ENCODE results near the gene C20orf96.
"Not testable (repeated sequence)": the region's sequence is repeated elsewhere in the genome, so short reads cannot be mapped to it uniquely, and the experiment has no call there.

C20orf96 gene, protein sequence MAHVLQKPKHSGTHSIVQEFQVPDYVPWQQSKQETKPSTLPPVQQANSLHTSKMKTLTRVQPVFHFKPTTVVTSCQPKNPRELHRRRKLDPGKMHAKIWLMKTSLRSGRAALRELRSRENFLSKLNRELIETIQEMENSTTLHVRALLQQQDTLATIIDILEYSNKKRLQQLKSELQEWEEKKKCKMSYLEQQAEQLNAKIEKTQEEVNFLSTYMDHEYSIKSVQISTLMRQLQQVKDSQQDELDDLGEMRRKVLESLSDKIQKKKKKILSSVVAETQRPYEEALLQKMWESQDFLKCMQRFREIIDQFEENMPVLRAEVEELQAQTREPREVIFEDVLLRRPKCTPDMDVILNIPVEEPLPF

DNA sequence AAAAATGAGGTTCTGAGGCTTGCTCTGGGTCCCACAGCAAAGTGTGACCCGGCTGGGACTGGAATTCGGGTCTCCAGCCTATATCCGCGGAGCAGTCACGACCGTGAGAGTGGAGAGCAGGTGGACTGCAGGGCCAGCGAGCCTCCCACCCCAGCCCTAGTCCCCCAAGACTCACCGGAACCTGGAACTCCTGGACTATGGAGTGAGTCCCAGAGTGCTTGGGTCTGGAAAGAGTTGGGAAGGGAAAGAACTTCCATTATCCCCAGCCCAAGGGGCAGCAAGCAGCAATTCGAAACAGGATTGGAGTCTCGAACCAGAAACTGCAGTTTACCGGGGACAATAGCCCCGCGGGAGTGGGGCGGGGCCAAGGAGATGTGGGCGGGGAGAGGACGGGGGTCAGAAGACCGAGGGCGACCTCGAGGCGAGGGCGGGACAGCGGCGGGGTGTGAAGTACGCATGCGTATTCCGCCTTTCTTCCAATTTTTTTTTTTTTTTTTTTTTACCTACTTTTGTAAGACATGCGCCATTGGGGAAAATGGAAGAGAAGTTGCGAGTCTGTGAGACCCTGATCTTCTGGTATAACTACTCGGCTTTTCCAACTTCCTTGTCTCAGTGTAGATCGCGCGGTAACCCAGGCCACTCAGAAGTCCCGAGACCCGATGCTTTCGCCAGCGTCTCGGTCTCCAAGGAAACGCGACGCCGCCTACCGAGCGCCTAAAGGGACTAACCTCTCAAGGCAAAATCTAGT lies at the start of gene C20orf96:
Gene C20orf96 (minus strand): TSS at position 667 of the 748 bp plus-strand sequence. CDS start 140 bp downstream, at position 527.
- DNase-seq (ENCODE audit: low read depth in 2 of 2), result peak; percentile 72 to 80

DNA sequence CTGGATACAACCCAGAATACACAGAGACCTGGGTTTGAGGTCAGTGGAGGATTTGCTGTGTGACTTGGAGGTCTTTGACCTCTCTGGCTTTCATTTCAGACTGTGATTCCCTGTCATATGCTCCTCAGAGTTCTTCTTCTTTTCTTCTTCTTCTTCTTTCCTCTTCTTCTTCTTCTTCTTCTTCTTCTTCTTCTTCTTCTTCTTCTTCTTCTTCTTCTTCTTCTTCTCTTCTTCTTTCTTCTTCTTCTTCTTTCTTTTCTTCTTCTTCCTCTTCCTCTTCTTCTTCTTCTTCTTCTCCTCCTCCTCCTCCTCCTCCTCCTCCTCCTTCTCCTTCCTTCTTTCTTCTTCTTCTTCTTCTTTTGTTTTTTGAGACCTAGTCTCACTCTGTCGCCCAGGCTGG lies 45.5 kb upstream of the C20orf96 start:
- not testable (repeated sequence) for DNase-seq (ENCODE audit: low read depth in 2 of 2)

DNA sequence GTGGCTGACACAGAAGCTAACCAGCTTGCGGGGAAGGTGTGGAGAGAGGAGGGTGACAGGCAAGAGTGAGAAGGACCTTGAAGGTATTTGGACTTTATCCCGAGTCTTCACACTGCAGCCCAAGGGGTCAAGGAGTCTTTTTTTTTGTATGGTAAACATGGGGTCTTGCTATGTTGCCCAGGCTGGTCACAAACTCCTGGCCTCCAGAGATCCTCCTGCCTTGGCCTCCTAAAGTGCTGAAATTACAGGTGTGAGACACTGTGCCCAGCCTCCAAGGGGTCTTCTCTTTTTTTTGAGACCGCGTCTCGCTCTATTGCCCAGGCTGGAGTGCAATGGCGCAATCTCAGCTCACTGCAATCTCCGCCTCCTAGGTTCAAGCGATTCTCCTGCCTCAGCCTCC lies 44.0 kb upstream of the C20orf96 start:
- no peak for DNase-seq (ENCODE audit: low read depth in 2 of 2)

DNA sequence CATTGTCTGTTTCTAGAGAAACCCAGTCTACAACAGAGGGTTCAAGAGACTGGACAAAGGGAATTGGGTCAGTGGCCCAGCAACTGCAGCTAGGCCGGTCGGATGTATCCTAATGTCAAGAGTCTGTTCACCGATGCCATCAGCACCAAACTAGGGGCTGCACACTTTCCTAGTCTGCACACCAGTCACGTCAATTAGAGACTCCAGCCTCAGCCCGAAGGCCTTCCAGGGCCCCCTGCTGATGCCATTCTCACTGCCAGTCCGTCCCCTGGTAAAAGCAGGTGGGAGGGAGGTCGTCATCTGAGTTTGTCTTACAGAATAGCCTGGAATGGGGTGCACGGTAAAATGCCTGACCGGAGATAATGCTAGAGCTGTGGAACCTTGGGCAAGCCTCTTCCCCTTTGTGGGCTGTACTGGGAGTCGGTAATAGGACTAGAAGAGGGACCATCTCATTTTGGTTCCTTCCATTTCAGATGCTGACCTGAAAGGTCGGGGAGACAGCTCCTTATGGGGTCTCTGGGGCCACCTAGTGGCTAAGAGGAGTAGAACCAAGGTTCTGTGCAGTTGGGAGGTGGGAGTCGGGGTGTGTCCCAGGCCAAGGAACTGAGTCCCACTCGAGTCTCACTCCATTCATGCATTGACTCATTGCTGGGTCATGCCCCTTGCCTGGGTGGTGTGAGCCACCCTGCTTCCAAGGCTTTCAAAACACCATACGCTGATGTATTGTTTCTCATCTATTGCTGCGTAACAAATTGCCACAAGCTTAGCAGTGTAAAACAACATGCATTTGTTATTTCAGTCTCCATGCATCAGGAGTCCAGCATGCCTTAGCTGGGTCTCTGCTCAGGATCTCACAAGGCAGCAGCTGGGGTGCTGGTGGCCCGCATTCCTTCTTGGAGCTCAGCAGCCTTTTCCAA lies 39.9 kb upstream of the C20orf96 start:
- DNase-seq (ENCODE audit: low read depth in 2 of 2), result peak; percentile 40 to 46

DNA sequence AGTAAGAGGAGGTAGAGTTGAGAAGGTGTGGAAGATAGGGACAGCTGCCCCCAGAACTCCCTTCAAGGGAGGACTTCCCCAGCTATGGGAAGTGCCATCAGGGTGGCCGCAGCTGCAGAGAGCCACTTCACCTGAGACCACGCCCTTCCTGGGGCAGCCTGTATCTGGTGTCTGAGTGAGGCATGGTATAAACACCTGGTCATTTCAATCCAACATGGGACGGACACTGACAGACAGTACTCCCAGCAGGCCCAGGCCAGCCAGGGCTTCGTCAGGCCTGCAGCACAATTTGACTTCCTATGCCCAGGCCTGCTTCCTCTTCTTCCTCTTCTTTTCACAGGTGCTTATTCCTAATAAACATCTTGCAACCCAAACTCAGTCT lies 39.3 kb upstream of the C20orf96 start:
- DNase-seq (ENCODE audit: low read depth in 2 of 2), result no peak

DNA sequence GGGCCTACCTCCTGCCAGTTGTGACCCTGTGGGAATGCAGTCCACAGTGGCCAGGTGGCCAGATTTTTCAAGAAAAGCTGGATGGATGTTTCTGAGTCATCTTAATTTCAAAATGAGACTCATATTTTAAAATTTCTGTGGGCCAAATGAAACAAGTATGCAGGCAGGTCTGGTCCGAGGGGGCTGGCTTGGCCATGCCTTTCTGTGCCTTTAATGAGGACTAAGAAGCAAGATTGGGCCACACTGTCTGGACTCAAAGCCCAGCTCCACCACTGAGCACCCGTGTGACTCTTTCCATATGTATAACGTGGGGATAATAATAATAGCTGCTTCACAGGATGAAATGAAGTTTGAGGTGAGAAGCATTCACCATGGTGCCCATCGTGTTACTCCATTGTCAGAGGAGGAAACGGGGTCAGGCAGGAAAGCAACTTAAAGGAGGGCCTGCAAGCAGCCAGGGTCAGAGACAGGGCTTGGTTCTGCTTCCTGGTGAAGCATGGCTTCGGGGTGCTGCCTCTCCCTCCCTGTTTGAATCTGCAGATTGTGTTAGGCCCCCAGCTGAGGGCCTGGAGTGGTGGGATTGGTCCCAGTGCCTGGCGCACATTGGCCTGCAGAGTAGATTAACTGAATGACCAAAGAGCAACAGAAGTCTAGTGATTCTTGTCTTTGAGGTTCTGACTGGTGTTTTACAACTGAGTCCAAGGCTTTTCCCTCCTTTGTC lies 38.6 kb upstream of the C20orf96 start:
- no peak for DNase-seq (ENCODE audit: low read depth in 2 of 2)

DNA sequence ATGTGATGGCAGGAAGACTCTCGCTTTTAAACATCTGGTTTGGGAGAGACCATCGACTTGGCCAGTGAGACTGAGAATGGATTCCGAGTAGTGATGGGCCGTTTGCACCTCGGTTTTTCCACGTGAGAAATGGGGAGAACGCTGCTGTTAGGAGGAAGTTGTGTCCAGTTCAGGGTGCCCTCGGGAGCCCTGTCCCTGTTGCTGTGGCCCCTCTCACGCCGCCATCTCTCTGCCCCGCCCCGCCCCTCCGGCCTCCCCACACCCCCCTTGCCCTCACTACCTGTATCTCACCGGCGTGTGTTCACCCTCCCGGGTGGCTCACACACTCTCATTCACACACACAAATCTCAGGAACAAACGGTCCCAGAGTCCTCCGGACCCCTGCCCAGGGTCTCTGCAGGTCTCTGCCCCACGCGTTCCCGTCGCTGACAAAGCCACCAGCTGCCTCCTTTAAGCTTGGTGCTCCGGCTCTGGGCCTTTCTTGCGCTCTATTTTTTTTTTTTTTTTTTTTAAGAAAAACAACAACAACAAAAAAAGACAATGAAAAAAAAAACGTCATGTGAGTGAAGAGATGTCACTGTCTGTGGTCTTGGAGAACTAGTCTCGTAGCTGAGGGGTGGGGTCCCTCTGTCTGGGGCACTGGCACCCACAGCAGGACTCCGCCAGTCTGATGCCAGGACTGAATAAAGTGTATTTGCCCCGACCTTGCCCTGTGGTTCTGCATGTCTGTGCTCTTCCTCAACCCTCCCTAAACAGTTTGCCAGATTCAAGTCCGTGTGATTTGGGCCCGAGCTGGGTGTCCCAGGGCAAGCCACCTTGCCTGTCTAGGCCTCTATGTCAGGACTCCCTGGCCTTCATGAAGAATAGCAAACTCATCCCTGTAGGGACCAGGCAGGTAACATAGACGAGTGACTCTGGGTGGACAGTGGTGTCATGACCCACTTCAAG lies 37.8 kb upstream of the C20orf96 start:
- no peak for DNase-seq (ENCODE audit: low read depth in 2 of 2)

DNA sequence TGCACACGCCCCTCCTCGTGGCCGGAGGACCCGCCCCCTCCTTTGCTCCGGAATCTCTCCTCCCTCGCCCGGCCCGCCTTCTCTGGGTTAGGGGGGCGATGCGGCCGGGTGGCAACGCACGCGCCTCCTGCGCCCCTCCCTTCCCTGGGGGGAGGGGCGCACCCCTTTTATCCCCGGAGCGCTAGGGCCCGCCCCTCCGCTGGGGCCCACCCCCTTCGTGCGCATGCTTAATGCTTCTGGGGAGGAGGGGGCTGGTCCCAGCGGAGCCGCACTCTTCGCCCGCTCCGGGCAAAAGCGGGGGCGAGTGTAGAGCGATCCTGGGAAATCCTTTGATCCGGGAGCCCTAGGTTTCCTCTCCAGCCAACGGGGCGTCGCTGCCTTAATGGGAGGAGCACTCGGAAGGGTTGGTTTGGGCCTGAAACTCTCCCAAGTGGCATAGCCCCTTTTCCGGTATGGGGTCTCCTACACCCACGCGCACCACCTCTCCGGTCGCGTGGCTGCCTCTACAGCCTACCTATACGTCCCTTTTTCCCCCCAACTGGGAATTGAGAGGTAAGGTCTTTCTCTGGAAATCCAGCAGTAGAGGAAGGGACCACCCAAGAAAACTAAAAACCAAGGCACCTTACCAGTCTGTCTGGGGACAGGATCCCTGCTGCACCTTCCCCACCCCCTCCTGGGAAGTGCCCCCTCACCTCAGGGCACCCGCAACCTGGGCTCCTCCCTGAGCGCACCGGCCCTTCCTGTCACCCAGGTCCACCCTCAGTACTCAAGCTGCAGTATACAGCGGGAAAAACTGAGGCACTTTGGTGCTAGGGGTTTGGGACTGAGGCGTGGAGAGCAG lies 36.9 kb upstream of the C20orf96 start:
- peak; percentile 45 to 71 for DNase-seq (ENCODE audit: low read depth in 2 of 2)

DNA sequence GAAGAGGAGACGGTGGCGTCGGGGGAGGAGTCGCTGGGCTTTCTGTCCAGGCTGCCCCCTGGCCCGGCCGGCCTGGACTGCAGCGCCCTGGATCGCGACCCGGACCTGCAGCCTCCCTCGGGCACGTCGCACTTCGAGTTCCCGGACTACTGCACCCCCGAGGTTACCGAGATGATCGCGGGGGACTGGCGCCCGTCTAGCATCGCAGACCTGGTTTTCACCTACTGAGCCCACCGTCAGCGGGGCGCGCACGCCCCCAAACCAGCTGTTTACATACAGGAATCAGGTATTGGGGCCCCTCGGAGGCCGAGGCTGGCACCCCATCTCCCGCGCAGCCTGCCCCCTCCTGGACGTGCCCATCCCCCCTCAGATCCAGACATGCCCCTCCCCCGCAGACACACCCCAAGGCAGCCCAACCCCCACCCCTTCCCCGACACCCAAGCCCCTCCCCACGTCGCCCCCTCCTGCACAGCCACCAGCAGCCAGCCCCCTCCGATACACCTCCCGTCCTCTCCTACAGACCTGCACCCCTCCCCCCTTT lies 36.2 kb upstream of the C20orf96 start:
- no peak for DNase-seq (ENCODE audit: low read depth in 2 of 2)

DNA sequence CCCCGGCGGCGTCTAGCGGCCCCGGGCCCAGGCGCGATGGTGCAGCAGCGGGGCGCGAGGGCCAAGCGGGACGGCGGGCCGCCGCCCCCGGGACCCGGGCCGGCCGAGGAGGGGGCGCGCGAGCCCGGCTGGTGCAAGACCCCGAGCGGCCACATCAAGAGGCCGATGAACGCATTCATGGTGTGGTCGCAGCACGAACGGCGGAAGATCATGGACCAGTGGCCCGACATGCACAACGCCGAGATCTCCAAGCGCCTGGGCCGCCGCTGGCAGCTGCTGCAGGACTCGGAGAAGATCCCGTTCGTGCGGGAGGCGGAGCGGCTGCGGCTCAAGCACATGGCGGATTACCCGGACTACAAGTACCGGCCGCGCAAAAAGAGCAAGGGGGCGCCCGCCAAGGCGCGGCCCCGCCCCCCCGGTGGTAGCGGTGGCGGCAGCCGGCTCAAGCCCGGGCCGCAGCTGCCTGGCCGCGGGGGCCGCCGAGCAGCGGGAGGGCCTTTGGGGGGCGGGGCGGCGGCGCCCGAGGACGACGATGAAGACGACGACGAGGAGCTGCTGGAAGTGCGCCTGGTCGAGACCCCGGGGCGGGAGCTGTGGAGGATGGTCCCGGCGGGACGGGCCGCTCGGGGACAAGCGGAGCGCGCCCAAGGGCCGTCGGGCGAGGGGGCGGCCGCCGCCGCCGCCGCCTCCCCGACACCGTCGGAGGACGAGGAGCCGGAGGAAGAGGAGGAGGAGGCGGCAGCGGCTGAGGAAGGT lies 35.5 kb upstream of the C20orf96 start:
- DNase-seq (ENCODE audit: low read depth in 2 of 2), result peak in 1 of 2 donors; percentile 28

DNA sequence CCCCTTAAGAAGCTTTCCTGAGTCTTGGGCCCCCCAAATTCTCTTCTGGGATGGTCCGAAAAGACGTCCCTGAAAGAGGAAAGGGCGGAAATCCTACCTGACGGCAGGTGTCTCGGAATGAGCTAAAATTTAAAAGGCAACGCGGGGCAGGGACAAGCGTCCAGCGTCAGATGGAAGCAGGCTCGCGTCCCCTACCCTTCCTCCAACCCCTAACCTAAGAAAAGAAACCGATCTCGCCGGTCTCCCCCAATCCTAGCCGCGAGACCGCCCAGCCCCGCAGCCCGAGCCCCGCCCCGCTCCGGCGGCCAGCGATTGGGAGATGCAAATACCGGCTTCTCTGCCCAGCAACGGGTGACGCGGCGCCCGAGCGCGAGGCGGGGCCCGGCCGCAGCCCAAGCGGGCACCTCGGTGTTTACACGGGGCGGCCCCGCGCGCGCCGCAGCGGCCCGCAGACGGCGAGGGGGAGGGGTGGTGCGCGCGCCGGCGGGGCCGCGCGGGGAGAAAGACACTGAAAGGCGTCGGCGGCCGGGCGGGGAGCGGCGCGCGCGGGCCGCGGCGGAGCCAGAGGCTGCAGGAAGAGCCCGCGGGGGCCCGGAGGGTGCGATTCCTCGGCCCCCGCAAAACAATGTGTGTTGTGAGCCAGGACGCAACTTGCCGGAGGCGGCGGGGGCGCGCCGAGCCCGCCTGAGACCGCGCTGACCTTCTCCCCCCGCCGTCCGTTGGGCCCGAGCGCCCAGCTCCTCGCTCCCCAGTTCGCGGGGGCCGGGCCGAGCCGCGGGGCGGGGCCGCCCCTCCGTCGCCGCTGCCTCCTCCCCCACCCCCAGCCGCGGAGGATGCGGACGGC lies 34.7 kb upstream of the C20orf96 start, which contains the start of gene SOX12:
Gene SOX12 (plus strand): TSS at position 508 of the 844 bp plus-strand sequence. CDS start 373 bp downstream, outside the sequence.
- DNase-seq (ENCODE audit: low read depth in 2 of 2), result peak; percentile 93 to 97

DNA sequence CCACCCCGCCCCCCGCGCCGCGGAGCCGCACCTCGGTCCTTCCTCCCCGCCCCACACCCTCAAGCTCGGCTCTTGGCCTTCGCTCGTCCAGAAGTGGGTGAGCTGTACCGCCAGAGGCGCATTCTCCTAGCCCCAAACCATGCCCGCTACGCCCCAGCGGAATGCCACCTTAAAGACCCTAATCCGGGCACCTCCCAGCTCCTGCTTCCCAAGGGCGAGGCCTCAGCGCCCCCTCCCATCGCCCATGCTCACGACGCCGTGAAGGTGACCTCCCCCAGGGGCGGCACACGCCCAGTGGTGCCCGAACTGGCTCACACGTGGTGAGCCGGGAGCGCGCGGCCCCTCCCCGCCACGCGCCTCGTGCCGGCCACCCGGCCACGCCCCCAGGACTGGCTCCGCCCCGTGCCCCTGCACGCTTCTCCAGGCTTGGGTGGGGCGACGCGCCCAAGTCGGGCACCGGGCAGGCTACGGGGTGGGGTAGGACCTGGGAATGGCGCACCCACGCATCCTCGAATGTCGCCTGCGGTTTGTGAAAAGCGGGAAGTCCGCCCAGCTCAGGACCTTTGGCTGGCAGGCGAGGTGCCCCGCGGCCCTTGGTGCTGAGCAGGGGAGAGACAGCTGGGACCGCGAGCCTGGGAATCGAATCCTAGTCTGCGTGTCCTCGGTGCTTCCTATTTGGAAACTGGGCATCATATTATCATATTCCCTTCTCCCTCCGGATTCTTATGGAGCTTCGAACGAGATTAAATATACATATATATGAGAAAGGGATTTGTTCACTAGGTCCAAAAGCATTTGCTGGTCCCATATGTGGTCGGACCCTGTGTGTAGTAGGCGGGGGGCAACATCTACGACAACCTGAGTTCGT lies 33.9 kb upstream of the C20orf96 start:
- DNase-seq (ENCODE audit: low read depth in 2 of 2), result peak; percentile 75 to 90

DNA sequence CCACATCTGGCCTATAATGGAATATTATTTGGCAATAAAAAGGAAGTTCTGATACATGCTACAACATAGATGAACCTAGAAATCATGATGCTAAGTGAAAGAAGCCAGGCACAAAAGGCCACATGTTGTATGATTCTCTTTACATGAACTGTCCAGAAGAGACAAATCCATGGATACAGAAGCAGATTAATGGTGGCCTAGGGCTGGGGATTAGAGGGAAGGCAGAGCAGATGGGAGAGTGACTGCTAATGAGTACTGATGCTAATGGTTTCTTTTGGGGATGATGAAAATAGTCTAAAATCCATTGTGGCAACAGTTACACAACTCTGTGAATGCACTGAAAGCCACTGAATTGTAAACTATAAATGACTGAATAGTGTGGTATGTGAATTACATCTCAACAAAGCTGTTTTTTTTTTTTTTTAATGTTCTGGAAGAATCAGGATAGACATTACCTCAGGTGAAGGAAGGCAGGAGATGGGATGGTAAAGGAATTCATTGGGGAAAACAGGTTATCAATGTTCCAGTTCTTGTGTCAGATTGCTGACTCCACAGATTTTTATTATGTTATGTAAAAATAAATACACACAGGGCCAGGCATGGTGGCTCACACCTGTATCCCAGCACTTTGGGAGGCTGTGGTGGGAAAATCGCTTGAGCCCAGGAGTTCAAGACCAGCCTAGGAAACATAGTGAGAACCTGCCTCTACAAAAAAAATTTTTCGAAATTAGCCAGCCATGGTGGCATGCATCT lies 25.9 kb upstream of the C20orf96 start:
- no peak for DNase-seq (ENCODE audit: low read depth in 2 of 2)

DNA sequence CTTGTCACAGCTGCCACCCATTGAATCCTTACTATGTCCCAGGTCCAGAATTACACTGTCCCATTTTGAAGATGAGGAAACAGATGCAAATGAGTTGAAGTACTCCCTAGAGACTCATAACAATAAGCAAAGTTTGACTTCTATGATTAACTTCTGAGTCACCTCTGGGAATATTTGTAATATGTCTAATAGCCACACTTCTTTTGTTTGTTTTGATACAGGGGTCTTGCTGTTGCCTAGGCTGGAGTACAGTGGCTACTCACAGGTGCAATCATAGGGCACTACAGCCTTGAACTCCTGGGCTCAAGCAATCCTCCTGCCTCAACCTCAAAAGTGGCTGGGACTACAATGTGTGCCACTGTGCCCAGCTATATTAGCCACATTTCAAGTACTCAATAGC lies 23.4 kb upstream of the C20orf96 start:
- DNase-seq (ENCODE audit: low read depth in 2 of 2), result no peak

DNA sequence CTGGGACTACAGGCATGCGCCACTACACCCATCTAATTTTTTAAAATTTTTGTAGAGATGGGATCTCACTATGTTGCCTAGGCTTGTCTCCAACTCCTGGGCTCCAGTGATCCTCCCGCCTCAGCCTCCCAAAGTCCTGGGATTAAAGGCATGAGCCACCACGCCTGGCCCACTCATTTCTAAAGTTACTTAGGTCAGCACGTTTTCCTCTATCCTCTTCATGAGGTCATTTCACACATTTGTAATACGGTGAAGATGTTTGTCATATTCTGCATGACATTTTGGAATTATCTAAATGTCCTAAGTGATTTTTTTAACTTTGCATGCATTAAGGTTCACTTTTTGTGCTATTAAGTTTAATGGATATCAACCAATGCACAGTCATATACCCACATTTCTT lies 22.9 kb upstream of the C20orf96 start:
- DNase-seq (ENCODE audit: low read depth in 2 of 2), result no peak
